GM18873 (cell line): Measurements from ENCODE around the gene PSMA5.
"Not testable (repeated sequence)": the region's sequence is repeated elsewhere in the genome, so short reads cannot be mapped to it uniquely, and the experiment has no call there.

Experiments used
- ATAC-seq: cut with Tn5 transposase; IDR thresholded peaks from one replicate; pipeline ENCODE4 v1.9.1; 2021; ENCODE audit warnings: mild to moderate bottlenecking, moderate library complexity, moderate number of reproducible peaks; ENCODE audit not compliant: unreplicated experiment, low FRiP score

PSMA5 gene

DNA sequence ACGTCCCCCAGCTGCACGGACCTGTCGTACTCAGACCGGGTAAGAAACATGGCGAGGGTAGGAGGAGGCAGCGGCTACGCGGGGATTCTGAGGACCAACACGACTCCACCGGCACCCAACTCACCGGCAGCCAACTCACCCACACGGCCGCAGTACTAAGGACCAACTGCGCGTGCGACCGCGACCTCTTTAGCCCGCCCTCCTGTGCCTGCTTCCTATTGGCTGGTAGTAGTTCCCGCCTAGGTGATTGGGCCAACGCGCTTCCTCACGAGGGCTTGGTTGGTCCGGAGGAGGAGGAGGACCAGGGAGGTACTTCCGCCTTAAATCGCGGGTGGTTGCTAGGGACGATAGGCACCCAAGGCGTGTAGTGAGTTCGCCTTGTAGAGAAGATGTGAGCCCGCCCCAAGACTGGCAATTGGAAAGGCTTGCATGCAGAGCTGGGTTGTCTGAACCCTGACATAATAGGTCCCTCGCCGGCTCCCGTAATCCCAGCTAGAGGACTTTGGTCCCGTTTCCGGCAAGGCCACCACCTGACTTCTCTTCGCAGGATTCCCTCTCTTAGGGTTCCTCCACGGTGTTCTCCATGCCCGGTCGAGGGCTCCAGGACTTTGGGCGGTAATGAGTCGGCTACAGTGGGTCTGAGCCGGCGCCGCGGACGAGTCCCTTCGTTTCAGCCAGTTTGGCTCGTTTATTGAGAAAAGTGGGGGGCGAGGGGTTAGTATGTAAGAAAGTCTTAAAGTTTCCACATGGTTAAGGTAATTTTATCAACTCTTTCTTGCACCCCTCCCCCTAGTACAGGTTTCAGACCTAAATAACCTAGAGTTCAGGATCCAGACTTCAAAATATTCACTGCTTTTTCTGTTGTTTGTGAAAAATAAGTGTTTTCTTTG lies at the start of gene PSMA5:
TSS of gene PSMA5 (minus strand) at position 168 of the 890 bp plus-strand sequence. CDS start at position 50, 118 bp downstream.
- ATAC-seq = peak; percentile 96

DNA sequence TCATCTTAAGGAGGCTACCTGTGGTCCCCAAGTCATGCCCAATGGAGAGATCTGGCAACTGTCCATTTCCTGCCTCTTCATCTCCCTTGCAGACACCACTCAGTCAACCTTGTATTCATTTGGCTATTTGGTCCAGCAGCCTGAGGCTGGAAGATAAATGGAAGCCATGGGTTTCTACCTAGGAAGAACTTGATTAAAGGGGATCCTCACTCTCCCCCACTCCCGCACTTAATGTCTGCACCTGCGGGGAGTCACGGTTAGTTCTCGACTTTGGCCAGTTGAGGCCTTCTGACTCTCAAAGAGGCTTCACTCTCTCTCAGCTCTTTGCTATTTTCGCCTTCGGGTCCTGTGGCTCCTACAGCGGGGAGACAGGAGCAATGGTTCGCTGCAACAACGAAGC lies 49.0 kb upstream of the PSMA5 start:
- ATAC-seq = no peak

DNA sequence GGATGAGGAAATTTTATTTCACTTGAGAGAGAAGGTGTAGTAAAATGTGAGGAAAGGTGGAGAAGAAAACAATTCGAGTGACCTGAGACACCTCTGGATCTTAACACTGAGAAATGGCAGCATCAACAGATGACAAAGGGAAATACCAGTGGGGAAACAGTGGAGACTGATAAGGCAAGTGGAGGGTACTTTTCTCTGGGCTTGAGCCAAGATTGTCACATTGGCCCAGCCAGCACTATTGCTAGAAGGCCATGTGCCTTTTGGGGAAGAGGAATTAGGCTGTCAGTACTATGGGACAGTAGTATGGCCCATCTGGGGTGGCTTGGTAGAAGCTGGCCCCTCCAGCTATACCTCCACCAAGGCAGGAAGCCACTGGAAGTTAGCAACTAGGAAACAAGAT lies 48.4 kb upstream of the PSMA5 start:
- ATAC-seq = no peak

DNA sequence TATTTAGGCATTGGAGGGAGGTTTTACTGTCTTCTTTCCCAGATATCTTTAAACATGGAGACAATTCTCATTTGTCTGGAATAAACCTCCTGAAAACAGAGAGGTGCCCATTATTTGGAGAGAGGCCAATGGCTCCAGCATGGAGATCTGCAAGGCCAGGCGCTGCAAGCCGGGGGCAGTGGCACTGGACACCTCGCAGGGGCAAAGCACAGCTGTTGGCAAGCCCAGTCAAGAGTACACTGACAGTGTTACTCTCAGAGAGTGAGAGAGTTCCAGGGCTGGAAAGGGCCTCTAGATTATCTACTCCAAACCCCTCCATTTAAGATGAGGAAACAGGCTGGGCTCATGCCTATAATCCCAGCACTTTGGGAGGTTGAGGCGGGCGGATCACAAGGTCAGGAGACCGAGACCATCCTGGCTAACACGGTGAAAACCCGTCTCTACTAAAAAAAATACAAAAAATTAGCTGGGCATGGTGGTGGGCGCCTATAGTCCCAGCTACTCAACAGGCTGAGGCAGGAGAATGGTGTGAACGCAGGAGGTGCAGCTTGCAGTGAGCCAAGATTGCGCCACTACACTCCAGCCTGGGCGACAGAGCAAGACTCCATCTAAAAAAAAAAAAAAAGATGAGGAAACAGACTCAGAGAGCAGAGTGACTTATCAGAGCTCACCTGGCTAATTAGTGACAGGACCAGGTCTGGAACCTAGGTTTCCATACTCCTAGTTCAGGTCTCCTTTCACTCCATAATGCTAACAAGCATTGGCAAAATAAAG lies 47.2 kb upstream of the PSMA5 start:
- not testable (repeated sequence) for ATAC-seq

DNA sequence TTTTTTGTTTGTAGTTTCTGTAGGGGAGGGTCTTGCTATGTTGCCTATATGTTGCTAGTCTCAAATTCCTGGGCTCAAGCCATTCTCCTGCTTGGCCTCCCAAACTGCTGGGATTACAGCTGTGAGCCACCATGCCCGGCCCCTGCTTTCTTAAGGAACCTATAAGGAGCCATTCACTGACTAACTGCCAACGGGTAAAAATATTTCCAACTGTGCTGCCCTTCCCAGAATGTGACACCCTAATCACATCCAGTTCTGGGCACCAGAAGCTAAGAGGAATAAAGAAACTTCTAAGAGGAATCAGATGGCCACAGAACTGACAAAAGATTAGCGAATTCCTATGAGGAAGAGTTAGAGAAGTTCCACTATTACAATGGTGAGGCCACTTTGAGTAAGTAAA lies 46.5 kb upstream of the PSMA5 start:
- ATAC-seq = no peak

DNA sequence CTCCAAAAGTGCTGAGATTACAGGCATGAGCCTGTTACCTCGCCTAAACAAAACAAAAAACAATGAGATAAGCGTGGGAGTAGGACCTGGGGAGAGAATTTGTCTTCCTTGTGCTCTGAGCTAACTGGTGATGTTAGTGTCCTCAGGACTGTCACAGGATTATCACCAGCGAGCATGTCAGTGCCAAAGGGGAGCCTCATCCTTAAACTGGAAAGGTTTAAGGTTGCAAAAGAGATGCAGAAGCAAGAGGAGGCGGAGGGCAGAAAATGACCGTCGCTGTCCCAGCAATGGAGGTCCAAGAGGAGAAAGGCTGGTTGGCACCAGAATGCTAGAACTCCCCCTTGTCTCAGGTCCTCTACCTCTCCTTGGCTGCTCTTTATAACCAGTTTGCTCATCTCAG lies 44.0 kb upstream of the PSMA5 start:
- ATAC-seq = no peak

DNA sequence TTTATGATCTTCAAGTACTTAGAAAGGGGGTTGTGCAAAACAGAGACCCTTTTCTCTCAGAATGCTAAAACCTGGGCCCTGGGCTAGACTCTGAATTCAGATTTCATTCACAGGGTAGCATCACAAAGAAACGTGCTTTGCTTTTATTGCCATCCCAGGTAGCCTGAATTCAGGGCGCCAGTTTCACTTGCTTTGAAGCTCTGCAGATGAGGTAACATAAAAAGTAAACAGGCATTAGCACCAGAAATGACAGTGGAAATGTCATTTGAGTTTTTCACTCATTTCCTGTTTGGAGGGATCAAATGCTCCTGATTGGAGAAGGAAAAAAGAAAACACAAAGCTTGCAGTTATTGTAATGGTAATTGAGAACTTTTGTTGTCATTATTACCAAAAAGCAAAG lies 42.7 kb upstream of the PSMA5 start:
- ATAC-seq = no peak

DNA sequence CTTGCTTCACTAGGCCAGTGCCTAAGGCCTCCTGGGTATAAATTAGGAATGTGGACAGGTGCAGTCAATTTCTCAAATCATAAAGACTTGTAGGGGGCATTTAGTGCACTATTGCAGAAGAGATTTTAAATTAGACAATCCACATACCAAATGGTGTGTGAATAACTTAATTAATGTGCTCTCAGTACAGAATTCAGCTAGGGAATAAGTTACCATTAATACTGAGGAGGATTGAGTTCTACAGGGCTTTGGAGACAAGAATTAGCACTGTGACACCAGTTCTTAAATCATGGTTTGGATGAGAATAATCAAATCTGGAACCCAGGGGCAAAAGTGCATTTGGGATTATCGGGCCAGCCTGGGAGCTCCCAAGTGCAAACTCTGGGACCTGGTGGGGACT lies 41.8 kb upstream of the PSMA5 start:
- no peak for ATAC-seq

DNA sequence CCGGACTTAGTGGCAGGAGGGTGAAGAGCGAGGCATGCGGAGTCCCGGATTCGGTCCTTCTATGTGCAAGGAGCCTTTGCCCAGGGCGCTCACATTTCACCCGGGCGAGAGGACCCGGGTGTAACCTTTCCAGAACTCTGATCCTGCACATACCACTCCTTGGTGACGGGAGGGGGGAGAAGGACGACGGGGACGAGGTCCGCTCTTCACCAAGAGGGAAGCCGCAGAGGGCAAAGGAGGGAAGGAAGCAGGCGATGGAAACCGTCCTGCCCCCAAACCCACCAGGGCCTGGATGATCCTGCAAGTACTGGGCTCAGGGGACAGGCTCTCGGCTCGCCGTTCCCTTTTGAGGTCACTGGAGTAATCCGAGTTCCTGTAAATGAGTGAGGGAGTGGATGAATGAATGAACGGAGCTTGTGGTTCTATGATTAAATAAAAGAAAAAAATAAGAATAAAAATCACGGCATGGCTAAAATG lies 41.1 kb upstream of the PSMA5 start:
- ATAC-seq = no peak

DNA sequence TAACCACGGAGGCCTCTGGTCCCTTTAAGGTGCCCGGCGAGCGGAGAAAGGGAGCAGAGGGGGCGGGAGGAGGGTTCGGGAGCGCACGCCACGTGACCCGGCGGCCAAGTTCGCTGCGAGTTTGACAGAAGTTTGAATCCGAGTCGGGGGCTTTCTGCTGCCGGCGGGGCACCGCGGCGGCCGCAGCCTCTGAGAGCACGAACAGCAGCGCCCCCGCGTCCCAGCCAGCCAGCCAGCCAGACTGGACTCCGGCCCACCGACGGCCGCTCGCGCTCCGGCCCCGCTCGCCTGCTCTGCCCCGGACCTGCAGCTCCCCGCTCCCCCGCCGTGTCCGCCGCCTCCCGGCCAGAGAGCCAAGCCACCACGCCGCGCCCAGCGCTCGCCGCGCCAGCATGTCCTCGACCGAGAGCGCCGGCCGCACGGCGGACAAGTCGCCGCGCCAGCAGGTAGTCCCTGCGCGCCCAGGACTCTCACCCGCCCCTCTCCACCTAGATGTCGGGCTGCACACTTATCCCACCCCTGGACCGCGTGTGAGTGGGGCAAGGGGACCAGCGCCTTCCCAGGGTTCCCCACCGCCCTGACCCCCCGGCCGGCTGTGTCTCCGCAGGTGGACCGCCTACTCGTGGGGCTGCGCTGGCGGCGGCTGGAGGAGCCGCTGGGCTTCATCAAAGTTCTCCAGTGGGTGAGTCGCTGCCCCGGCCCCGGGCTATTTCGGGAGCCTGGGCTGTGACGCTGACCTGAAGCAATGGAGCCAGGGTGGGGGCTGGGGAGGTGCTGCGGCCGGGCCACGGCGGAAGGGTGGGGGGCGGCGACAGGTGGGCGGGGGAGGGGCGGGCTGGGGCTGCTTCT lies 40.4 kb upstream of the PSMA5 start, which contains the start of gene SYPL2:
TSS of gene SYPL2 (plus strand) at position 95 of the 849 bp plus-strand sequence. CDS start at position 393, 298 bp downstream.
- no peak for ATAC-seq

DNA sequence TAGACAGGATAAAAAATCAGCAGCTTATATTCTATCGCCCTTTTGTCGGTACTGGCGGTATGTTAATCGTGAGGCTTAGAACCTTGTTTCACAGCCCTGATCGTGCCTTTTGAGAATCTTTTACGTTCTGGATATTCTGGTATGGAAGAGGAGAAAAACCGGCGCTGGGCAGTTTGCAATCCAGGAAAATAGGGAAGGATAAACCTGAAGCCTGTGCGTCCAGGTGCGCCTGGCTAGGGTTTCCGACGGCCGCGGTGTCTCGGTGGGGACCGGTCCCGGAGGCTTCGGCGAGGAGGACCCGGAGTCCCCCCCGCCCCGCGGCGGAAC lies 39.8 kb upstream of the PSMA5 start:
- ATAC-seq = no peak

DNA sequence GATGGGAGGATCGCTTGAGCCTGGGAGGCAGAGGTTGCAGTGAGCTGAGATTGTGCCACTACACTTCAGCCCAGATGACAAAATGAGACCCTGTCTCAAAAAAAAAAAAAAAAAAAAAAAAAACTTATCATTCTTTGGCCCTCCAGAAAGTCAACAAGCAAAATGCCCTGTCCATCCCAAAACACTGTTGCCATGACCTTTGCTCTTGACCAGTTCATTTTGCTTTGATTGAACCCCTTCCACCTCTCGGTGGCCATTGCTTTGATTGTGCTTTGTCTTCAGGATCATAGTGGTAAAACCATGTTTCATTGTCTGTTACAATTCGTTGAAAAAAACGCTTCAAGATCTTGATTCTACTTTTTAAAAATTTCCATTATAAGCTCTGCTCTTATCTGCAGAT lies 31.6 kb upstream of the PSMA5 start:
- ATAC-seq = no peak

DNA sequence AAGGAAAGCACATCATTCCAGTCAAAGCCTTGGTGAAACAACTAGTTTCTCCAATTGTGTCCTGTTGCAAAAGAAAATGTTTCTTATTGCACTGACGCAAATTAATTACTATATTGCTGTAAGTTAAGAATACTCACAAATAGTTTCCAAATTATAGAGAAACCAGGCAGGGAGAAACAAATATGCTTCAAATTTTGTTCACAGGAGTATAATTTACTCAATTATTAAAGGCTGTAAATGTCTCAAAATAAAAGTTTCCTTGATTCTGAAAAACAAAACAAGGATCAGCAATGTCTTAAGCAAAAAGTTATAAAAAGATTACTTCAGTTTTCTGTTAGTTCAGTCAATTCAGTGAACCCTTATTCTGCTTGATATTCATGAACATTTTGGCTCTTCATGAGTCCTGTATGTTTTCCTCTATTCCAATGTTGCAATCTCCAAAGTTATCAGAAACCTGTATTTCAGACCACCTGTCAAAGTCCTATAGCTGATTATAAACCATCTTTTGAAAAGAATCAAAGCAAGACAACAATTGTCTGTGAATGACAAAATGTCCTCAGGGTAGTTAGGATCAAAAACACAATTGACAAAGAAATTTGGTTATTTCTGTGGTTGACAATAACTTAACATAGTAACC lies 28.4 kb upstream of the PSMA5 start:
- ATAC-seq = no peak

DNA sequence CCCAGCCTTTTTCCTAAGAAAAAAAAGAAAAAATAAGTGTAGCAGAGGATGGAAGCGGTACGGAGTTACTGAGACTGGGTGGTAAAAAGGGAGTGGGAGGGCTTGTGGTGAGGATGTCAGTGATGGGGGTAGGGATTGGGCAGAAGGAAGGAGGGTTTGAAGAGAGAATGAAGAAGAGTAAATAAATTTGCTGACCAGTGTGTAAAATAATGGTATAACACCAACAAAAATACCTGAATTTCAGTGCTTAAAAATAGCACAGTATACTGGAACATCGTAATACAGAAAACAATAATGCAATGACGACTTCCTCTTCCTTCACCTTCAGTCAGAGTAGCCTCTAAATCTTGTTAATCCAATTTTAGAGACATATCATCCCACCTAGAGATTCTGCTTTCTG lies 21.3 kb upstream of the PSMA5 start:
- no peak for ATAC-seq

DNA sequence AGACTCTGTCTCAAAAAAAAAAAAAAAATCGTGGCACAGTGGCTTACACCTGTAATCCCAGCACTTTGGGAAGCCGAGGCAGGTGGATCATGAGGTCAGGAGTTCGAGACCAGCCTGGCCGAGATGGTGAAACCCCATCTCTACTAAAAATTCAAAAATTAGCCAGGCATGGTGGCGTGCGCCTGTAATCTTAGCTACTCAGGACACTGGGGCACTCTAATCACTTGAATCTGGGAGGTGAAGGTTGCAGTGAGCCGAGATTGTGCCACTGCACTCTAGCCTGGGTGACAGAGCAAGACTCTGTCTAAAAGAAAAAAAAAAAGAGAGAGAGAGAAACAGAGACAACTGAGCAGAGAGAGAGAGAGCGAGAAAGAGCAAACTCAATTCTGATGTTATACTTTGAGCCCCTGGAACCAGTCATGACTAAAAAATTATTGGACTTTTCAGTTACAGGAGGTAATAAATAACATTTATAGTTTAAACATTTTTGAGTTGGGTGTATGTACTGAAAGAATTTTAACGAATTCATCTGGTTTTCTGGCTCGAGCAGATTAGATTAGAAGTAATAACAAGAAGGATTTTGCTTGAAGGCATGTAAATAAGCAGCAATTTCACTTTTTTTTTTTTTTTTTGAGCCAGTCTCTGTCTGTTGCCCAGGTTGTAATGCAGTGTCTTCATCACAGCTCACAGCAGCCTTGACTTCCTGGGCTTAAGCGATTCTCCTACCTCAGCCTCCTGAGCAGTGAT lies 19.9 kb upstream of the PSMA5 start:
- not testable (repeated sequence) for ATAC-seq

DNA sequence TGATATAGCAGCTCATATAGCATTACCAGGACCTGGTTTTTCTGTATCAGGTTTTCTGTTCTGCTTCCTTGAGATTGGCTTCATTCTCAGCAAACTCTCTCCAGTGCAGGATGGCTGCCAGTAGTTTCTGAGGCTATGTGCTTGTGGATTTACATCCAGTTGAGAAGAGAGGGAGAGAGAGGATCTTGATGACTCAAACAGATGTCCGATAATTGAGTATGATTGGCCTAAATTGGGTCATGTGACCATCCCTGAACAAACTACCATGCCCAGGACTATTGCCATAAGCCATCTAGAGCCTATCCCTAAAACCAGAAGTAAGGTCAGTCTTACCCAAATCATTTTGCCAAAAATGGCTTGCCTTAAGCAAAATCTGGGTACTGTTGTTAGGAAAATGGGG lies 18.1 kb upstream of the PSMA5 start:
- no peak for ATAC-seq

DNA sequence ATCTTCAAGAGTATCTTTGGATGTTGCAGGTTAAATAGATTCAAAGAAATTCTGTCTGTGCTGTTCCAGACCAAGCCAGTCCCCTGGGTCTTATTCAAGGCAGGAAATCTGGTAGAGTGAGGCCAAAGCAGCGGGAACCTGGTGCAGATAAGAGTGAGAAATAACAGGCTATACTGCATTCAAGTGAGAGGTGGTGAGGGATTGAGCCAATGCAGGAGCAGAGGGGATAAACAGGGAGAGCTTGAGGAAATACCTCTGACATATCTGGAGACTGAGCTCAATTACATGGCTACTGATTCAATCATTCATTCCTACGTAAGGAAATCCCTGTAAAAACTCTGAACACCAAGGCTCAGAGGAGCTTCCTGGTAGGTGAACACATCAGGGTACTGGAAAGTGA lies 17.2 kb upstream of the PSMA5 start:
- no peak for ATAC-seq

DNA sequence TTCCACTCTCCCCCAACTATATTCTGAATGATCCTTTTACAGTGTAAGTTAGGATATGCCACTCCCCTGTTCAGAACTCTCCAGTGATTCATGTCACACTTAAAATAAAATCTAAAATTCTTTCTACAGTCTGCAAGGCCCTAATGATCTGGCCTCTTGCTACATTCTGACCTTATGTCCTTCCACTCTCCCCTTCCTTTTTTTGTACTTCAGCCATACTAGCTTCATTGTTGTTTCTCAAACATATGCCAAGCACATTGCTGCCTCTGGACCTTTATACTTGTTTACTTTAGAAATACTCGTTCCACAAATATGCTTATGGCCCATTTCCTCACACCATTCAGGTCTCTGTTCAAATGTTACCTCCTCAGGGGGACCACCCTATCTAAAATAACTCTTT lies 14.8 kb upstream of the PSMA5 start:
- no peak for ATAC-seq

DNA sequence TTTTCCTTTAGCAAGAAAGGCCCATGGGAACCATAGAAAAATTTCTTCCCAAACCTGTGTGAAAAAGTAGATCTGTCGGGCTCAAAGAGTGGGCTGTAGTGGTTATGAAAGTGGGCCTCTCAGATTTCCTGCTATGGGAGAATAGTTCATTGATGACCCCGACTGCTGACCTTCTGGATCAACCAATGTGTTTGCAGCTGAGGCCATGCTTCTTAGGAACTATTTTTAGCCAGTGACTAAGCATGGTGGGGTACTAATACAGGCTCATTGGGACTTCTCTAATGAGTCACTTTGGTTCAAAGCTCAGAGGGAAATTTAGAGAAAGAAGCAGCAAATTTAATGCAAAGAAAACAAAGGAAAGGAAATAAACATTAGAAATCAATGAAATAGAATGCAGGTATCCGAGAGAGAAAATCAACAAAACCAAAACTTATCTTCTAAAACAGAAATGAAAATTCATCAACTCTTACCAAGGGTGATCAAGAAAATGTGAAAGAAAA lies 12.6 kb upstream of the PSMA5 start:
- ATAC-seq = no peak
